Measurements from ENCODE around the gene CEP131.
"Not testable (repeated sequence)": the region's sequence is repeated elsewhere in the genome, so short reads cannot be mapped to it uniquely, and the experiment has no call there.

Gene CEP131

DNA sequence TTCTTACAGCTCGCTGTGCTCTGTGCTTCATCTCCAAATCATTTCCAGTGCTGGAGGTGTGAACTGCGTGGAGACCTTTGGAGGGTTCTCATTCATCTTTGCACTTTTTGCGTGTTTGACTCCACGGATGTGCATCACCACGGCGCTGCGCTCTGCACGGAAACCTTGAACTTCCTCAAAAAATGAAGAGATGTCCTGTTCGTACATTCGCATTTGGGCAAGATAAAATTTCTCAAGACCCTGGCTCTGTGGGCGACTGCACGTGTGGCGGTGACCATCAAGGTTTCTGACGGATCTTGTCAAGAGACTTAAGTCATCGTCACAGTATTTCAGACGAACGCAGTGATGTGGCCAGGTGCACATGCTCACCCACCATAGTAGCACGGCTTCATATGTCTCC is 67.8 kb downstream of the CEP131 start:
- DNase-seq (ENCODE audit: low read depth in 2 of 2, low spot score in 1 of 2): no peak

DNA sequence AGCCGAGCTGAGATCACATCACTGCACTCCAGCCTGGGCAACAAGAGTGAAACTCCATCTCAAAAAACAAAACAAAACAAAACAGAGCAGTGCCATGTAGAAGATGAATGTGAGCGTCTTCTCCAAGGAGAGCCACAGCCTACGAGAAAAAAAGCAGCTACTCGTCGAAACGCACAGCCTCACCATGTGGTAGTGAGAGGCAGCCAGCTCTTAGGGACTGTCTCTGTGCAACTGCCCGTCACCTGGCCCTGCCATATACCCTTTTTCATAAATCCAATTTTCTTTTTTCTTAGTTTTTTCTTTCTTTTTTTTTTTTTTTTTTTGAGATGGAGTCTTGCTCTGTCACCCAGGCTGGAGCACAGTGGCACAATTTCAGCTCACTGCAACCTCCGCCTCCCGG is 68.7 kb downstream of the CEP131 start:
- not testable (repeated sequence) for DNase-seq (ENCODE audit: low read depth in 2 of 2, low spot score in 1 of 2)

- no peak for DNase-seq (ENCODE audit: low read depth in 2 of 2, low spot score in 1 of 2)
Observed at GRCh38 chr17:81153340-81153803, 69.4 kb downstream of the CEP131 start.

GRCh38 chr17:81152288-81152828 is 70.4 kb downstream of the CEP131 start:
- DNase-seq (ENCODE audit: low read depth in 2 of 2, low spot score in 1 of 2): no peak

GRCh38 chr17:81151278-81151677 is 71.5 kb downstream of the CEP131 start:
- DNase-seq (ENCODE audit: low read depth in 2 of 2, low spot score in 1 of 2): no peak

GRCh38 chr17:81150377-81151077 is 72.2 kb downstream of the CEP131 start:
- DNase-seq (ENCODE audit: low read depth in 2 of 2, low spot score in 1 of 2): no peak

GRCh38 chr17:81148986-81149533 is 73.7 kb downstream of the CEP131 start:
- no peak for DNase-seq (ENCODE audit: low read depth in 2 of 2, low spot score in 1 of 2)

- DNase-seq (ENCODE audit: low read depth in 2 of 2, low spot score in 1 of 2): no peak
Observed at GRCh38 chr17:81148571-81148970, 74.2 kb downstream of the CEP131 start.

GRCh38 chr17:81147701-81148100 is 75.1 kb downstream of the CEP131 start:
- DNase-seq (ENCODE audit: low read depth in 2 of 2, low spot score in 1 of 2): no peak

DNA sequence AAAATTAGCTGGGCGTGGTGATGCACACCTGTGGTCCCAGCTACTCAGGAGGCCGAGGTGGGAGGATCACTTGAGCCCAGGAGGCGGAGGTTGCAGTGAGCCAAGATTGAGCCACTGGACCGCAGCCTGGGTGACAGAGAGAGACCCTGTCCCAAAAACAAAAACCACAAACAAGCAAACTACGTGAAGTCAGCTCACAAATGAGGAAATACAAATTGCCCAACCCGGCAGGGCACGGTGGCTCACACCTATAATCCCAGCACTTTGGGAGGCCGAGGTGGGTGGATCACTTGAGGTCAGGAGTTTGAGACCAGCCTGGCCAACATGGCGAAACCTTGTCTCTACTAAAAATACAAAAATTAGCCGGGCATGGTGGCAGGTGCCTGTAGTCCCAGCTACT is 76.6 kb downstream of the CEP131 start:
- not testable (repeated sequence) for DNase-seq (ENCODE audit: low read depth in 2 of 2, low spot score in 1 of 2)

- DNase-seq (ENCODE audit: low read depth in 2 of 2, low spot score in 1 of 2): no peak
Observed at GRCh38 chr17:81144423-81144781, 78.4 kb downstream of the CEP131 start.

GRCh38 chr17:81143717-81144422 is 78.9 kb downstream of the CEP131 start:
- DNase-seq (ENCODE audit: low read depth in 2 of 2, low spot score in 1 of 2): no peak

DNA sequence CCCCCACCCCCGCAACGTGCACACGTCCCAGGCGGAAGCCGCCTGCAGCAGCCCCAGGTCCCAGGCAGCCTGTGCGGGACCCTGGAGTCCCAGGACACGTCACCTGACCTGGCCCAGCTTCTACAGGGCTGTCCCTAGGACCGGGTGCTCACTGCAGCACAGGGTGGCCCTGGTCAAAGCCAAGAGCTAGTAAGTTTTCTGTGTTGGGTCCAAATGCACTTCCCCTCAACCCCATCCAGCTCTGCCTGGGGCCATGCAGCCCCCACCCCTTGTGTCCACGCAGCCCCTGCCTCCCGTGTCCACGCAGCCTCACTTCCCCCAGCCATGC is 79.6 kb downstream of the CEP131 start:
- no peak for DNase-seq (ENCODE audit: low read depth in 2 of 2, low spot score in 1 of 2)

GRCh38 chr17:81142301-81143199 is 80.2 kb downstream of the CEP131 start:
- peak in 1 of 2 donors; percentile 15 for DNase-seq (ENCODE audit: low read depth in 2 of 2, low spot score in 1 of 2)

DNA sequence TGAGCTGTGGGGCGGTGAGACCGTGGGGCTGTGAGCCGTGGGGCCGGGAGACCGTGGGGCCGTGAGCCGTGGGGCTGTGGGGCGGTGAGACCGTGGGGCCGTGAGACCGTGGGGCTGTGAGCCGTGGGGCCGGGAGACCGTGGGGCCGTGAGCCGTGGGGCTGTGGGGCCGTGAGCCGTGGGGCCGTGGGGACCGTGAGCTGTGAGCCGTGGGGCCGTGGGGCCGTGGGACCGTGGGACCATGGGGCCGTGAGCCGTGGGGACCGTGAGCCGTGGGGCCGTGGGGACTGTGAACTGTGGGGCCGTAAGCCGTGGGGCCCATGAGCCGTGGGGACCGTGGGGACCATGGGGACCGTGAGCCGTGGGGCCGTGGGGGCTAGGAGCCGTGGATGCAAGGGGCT is 82.1 kb downstream of the CEP131 start:
- no peak for DNase-seq (ENCODE audit: low read depth in 2 of 2, low spot score in 1 of 2)

DNA sequence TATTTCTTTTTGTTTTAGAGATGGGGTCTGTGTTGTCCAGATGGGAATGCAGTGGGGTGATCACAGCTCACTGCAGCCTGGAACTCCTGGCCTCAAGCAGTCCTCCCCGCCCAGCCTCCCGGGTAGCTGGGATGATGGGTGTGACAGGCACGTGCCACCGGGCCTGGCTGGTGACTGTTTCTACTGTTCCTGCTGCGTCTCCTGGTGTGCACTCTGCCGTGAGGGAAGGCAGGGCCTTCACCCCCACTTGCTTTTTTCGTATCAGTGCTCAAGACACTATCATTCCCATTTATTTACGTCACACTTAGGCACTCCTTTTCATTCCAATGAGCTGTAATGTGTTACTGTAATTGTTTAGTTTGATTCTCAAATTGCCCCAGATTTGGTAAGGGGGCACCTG is 82.7 kb downstream of the CEP131 start:
- no peak for DNase-seq (ENCODE audit: low read depth in 2 of 2, low spot score in 1 of 2)
